OCI-M1 (cell line): ENCODE data around the gene FASTKD3.

Source experiments
- DNase-seq: peaks from one replicate; lab custom pipeline; 2025; lab: John Stamatoyannopoulos, UW

The FASTKD3 gene

DNA sequence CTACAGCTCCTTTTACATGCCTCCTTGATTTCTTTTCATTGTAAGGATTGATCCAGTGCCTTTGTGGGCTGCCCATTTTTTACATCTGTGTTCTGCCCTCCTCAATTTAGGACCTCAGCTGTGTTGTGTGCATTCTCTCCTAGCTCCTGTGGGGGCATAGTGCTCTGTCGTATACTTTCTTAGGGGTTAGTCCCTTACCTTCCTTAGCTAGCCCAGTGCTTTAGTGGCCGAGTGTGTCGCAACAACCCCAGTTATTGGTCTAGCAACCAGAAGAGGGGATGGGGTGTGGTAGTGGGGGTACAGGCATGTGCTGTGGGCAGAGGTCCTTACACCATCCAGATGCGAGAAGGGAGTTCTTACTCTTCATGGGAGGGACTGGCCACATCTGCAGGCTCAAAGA is 12.3 kb upstream of the FASTKD3 start:
- no peak for DNase-seq

DNA sequence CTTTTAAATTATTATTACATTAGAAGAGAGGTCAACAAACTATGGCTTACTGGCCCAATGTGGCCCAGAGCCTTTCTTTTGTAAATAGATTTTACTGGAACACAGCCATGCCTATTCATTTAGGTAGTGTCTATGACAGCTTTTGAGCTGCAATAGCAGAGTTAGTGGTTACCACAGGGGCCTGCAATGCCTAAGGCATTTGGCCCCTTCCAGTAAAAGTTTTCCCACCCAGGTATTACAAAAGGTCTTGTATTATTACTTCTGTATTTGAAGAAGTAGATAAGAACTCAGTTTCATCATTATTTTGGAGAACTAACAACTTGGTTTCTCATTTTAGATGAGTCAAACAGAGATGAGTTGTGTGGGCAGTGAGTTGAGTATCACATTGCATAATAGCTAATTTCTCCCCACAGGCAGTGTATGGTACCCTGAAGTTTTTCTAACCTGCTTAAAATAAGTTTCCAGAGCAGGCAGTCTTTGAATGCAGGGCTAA is 9.6 kb upstream of the FASTKD3 start:
- DNase-seq, result peak; percentile 6

DNA sequence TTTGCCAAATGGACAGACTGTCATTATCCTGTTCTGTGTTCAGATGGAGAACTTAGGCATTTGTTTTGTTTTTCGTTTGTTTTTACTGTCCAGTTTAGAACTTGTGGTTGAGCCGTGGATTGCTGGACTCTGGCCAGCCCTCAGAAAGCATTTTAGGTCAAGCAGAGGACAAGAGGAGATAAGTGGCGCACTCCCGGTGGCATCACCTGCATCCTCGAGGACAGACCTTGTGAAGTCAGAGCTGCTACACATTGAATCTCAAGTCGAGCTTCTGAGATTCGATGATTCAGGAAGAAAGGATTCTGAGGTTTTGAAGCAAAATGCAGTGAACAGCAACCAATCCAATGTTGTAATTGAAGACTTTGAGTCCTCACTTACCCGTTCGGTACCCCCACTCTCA is 9.0 kb upstream of the FASTKD3 start:
- DNase-seq, result no peak

DNA sequence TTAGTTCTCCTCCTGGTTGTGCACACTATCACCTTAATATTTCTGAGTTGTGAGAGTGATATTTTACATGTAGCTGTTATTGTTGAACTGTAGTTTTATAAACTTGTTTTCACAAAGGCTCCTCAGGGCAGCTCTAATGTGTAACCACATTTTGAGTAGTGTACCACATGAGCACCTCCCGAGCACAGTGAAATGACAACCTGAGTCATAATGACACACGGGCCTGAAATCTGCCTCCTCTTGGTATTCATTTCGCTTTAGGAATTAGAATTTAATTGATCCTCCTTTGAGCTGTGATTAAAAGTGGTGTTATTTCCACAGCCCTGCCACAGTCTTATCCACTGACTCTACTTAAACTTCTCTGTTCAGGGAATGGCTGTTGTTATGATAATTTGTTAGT is 8.0 kb upstream of the FASTKD3 start:
- no peak for DNase-seq

DNA sequence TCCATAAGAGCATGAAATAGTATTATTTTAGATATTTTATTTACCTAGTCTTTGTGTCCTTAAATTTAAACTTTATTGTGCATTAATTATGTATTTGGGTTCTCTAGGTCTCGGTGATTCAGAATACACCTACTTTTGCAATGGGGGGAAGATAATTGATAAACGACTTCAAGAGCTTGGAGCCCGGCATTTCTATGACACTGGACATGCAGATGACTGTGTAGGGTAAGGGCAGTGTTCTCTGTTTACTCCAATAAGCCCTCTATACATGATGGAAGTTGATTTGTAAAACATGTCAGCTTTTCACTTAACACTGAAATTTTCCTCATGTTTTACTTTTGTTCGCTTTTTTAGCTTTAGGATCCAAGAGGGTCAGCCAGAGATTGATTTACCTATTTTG is 6.3 kb upstream of the FASTKD3 start:
- no peak for DNase-seq

DNA sequence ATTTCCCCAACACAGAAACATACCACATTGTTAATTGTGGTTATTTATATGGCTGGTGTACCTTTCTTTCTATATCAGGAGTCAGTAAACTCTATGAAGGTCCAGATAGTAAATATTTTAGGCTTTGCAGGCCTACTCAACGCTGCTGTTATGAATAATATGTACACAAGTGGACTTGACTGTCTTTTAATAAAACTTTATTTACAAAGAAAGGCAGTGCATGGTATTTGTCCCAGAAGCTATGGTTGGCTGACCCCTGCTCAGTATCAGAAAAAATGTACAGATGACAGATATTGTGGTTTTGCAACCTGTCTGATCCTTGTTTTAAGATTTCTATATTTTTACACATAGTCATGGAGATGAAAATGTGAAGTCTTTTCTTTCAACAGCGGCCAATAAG is 5.8 kb upstream of the FASTKD3 start:
- DNase-seq, result no peak

DNA sequence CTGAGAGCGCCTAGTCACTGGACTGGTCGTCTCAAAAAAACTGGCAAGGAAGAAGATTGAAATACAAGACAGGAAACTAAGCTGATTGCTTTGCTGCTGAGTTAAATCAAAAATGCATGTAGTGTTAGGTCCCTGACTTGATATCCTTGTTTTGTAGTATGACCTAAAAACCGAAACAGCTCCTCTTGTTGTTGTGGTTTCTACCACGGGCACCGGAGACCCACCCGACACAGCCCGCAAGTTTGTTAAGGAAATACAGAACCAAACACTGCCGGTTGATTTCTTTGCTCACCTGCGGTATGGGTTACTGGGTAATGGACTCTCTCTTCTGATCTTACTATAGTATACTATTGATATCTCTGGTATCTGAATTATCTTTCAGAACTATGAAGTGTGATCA is 4.4 kb upstream of the FASTKD3 start:
- no peak for DNase-seq

DNA sequence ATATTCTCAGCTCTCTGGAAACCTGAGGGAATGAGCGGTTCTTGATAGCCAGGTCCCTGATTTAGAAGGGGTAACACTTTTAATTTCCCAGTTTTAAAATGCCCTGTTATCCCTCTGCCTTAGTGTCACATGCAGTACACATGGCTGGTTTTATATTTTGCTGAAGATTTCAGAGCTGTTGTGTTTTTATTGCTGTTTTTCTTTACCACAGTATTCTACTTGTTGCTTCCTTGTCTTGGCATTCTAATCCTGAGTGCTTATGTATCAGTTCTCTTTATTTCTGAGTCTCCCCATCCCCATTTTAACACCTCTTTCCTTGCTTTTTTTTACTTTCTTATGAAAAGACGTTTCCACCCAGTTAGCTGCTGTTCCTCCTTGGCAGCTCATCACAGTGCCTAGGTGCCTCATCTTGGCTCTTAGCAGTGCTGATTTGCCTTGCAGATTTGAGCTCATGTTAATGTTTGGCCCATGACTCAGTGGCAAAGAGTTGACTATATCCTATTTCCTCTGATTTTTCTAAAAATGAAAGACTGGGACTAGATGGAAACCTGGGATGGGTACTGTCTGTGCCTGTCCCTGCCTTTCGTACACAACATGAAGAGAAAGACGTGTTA is 3.8 kb upstream of the FASTKD3 start:
- DNase-seq, result no peak

DNA sequence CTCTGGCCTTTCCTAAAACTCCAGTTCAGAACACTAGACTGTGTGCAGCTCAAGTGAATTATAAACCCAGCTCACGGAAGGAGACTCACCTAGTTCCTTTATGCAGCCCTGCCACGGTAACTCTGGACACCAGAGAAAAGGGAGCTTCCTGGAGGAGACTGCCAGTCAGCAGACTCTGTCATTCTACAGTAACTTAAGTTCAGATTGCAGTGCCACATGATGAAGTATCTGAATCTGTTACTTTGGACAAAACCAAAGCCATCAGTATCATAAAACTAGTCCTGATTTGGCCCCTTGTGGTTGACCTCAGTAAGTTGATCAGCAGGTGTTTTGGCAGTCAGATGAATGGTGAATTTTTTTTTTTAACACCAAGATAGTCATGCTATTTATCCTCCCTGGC is 2.8 kb upstream of the FASTKD3 start:
- no peak for DNase-seq

DNA sequence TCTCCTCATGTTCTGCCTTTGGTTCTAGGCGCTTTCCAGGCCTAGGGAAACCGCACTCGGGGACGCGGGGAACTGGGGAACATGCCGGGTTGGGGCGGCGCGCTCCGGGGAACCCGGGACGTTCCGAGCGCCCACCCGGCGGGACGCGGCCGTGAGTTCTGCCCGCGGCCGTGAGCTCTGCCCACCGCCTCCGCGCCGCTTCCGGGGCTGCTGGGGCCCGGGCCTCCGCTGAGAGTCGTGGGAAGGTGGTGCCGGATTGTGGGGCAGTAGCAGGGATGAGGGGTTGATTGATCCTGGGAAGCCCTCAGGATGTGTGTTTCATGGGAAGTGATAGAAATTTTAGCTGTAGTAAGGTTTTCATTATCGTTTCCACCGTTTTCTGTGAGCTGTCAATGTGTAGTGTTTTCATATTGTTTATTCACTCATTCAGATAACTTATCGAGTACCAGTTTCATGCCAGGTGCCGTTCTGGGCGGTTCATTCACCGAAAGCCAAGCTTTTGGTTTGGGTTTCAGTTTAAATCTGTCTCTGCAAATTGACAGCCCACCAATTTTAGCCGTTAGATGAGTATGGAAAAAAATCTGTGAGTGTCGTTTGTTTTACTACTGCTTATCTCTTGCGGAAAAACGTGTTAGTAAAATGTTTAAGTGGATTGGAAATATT is 774 bp upstream of the FASTKD3 start:
- peak; percentile 18 for DNase-seq

DNA sequence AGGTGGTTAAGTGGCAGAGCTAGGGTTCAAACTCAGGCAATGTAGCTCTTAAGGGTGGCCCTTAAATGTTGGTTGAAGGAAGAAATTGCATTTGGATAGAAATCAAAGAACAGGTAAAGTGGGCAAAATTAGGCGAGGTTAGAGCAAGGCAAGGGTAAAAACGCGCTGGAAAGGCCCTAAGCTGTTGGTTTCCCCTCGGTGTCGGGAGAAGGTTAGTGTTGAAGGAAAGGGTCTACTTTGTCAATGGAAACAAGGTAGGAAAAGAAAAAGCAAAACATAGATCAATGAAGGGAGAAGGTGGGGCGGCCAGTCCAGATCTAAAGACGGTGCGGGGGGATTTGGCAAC is 431 bp downstream of the FASTKD3 start:
- DNase-seq, result peak; percentile 68

DNA sequence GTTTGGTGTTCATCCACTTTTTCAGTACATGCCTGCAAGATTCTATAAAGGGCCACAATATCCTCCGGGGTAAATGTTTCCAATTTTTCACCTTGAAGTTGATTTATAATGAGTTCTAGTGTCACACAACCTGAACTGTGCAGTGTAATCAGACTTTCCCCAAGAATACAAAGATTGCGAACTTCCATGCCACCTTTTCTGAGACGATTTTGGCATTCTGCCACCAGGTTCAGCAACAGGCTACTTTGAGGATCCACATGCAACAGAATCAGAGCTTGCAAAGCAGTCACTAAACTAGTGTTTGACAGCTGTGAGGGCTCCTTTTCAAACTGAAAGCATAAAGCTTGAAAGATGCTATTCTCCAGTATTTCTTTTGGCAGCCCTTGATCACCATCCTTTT is 1.6 kb downstream of the FASTKD3 start:
- DNase-seq, result no peak

DNA sequence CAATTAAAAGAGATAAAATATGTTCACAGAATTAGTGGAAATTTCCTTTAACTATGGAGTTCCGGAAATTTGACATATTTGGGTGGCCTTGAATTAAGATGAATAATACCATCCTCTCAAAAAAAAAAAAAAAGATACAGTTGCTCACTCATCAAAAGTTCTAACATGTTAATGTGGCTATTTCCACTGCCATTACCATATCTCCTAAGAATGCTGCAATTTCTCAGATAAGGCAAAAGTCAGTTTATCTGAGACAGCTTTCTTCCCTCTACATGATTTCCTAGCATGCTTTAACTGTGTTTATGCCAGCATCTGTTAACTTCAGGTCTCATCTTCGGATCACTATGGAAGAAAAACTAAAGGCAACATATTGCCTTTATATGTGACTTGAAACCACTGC is 2.6 kb downstream of the FASTKD3 start:
- DNase-seq, result peak; percentile 38

DNA sequence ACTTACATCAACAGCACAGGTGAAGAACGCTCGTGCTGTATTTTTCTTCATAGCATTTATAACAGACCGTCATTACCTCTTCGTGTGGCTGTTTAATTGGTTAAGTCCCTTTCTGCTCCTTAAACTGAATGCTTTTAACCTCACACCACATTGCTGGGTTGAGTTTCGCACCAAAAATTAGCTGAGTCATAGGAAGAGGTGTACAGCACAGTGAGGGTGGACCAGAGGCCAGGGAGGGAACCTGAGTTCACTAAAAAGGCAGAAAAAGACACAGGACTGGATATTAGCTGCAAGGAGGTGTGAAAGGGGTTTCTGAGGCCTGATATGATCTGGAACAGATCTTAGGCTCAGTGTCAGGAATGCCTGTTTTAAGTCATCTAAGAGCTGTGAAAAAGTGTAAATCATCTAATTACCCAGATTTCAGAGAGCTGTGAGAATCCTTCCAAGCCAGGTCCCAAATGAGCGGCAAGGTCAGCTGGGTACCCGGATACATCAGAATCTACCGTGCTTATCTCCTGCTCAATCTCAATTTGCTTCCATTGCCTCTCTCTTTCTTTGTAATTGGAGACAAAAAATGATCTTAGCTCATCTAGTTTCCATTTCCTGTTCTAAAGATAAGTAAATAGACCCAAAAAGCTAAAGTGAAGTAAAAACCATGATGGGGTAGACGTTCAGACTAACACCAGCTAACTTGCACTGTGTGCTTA is 10.8 kb downstream of the FASTKD3 start:
- no peak for DNase-seq

DNA sequence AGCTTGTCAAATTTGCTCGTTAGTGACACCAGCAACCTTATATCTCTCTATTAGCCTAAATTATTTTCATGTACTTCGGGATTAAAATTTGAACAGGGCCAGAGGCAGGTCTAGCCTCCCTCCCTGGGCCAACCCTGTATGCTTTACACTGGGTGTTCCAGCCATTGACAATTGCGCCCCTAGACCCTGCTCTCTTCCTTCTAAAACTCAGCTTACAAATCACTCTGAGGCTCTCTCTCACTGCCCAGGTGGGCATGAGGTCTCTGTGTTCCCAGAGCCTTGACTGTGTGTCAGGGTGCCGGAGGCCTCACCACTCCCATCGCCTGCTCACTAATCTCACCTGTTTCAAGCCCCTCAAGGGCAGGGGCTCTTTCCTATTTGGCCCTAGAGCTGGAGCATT is 11.5 kb downstream of the FASTKD3 start:
- DNase-seq, result no peak

DNA sequence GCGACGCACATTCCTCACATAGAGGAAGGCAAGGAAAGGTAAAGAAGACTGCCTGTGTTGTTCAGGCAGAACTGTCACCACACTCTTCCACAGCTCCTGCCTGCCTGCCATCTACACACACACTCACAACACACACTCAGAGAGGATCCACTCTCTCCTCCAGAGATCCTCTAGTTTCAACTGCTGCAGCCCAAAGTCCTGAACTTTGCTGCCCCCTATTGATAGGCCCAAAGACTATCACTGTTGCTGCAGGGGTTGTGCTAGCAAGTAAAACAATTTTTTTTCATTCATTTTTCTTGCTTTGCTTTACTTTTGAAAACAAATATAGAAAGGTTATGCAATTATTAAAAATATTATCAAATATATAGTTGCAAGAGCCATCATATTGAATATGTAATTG is 12.0 kb downstream of the FASTKD3 start:
- peak; percentile 70 for DNase-seq

DNA sequence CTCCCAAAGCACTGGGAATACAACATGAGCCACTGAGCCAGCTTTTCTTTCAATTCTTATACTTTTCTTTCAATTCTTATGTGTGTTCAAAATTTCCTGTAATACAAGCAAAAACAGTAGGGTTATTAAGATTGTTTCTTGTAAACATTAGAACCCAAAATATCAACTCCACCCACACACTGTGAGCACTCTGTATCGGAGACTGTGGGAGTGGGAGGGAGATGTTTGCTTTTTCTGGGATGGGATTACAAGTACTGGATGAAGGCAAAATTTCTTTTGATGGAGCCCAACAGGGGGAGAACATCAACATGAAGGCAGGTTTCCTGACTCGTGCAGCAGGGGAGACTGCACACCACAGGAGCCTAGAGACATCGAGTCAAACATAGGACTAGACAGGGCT is 13.2 kb downstream of the FASTKD3 start:
- DNase-seq, result no peak

DNA sequence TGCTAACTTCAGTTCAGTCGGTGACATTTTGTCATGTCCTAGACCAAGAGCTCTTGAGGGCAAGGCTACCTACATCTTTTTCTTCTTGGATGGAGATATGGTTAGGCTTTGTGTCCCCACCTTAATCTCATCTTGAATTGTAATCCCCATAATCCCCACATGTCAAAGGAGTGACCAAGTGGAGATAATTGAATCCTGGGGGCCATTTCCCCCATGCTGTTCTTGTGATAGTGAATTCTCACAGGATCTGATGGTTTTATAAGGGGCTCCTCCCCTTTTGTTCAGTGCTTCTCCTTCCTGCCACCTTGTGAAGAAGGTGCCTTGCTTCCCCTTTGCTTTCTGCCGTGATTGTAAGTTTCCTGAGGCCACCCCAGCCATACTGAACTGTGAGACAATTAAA is 15.8 kb downstream of the FASTKD3 start:
- no peak for DNase-seq

DNA sequence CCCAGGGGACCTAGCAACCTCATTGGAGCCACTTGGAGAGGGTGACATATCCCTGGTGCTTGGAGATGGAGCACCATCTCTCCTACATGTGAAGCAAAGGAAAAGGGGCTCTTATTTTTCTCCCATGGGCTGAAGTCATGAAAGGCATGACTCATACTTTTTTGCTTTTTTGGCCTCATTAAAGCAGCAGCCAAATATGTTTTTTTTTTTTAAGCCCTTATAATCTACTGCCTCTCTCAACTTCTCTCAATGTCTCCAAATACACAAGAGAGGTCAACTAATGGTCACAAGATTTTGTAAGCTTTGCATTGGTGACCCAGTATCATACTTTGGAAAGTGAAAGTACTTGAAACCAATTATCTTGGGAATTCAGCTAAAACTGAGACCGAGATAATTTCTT is 16.3 kb downstream of the FASTKD3 start:
- DNase-seq, result peak; percentile 44

DNA sequence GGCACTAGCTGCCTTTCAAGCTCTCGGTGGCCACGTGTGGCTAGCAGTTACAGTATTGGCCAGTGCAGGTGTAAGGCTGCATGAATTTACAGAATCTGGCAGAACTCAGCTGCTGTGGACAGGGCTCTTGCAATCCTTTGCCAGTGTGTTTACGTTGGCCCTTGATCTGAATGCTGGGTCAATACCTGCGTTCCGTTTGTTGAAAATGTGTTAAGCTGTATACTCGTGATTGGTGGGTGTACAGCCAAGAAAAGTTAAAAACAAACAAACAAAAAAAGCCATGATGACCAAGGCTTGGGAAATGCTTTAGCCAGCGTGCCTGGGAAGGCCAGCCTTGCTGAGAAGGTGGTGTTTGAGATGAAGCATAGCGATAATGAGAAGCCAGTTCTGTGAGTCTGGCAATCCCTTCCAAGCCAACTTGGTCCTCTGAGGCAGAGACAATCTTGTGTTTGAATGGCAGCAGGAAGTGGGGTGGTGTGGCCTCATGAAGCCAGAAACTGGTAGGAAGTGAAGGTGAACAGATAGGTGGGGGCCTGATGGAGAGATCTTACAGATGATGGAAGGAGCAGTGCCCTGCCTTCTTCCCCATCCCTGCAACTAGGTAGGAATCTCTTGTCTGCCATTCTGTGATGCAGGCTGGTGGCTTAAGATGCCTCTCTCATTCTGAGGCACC is 17.1 kb downstream of the FASTKD3 start:
- no peak for DNase-seq

DNA sequence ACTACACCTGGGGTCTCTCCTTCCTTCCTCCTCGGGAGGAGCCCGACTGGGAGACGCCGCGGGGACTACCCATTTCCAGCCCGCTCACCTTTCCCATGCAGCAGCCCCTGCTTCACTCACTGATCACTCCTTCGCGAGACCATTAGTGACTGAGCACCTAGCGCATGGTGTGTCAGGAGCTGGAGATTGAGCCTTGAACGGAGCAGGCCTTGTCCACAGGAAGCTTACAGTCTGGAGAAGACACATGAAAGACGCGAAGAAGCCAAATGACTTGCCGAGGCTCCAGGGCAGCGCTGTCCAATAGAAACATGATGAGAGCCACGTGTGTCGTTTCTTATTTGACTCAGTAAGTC is 17.6 kb downstream of the FASTKD3 start:
- DNase-seq, result no peak

DNA sequence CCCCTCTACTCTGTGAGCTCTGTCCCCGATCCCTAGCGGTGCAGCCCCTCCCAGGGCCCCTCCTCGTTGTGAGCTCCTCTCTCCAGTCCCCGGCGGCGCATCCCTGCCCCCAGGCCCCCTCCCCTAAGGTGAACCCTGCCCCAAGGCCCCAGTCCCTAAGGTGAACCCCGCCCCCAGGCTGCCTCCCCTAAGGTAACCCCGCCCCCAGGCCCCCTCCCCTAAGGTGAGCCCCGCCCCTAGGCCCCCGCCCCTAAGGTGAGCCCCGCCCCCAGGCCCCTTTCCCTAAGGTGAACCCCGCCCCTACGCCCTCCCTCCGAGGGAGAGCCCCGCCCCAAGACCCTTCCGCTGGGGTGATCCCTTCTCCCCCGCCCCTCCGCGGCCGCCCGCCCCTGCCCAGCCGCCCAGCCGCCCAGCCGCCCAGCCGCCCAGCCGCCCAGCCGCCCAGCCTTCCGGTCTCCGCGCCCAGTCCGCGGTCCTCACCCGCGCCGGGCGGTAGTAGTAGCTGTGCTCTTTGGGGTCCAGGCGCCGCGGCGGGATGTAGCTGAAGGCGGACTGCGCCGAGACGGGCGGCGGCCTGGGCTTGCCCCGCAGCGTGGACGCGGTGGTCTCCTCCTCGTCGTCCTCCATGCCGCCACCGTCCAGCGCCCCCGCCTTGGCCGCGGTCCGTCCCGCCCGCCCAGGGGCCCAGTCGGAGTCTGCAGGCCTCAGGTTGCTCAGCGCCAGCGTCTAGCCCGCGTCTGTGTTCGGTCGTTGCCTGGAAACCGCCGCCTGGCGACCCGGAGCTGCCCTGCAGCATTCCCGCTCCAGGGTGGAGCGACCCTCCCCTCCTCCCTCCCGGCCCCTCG is 18.2 kb downstream of the FASTKD3 start, which contains the start of gene CFAP90:
Gene CFAP90, minus strand, starts transcription at position 739 of the 845 bp plus-strand sequence. Its CDS starts 112 bp downstream, at position 627.
- no peak for DNase-seq
